GM18498 (cell line): Measurements from ENCODE around the gene ZFAND5.

ENCODE experiments used
- ATAC-seq: cut with Tn5 transposase; IDR thresholded peaks from one replicate; pipeline ENCODE4 v1.9.1; 2021; ENCODE audit warnings: mild to moderate bottlenecking, moderate library complexity; ENCODE audit not compliant: unreplicated experiment

Gene ZFAND5

DNA sequence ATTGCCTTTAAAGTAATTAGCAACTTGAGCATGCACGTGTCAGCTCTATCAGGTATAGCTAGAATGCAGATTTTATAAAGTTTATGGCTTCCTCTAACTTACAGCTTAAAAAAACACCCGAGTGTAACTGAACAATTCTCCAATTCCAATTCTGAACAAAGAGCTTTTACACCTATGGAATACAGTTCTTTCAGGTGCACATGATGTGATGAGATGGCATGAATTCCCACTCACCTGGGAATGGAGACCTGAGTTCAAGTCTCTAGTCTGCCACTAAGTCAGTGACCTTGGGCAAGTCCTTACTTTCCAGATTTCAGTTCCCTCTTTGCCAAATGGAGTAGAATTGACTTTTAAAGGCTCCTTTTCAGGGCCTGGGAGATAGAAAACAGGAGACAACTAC is 1.8 kb downstream of the ZFAND5 start:
- no peak for ATAC-seq

DNA sequence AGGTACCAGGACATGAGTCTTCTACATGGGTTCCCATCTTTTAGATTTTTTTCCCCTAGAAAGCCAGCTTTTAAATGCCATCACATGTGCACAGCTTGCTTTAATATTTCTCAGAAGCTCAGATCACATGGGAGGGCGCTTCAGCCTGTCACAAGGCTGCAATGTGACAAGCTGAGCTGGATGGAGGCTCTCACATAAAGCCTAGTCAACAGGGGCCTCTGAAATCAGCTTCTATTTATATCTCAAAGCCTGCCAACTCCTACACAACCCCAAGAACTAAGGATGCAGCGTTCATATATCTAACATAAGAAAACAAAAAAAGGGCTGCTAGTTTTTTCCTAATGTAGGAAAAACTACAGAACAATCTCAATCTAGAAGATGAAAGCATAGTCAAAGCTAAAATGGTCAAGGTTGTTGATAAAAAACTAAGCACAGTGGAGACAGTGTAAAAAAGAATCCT is 2.3 kb downstream of the ZFAND5 start:
- peak; percentile 32 for ATAC-seq

DNA sequence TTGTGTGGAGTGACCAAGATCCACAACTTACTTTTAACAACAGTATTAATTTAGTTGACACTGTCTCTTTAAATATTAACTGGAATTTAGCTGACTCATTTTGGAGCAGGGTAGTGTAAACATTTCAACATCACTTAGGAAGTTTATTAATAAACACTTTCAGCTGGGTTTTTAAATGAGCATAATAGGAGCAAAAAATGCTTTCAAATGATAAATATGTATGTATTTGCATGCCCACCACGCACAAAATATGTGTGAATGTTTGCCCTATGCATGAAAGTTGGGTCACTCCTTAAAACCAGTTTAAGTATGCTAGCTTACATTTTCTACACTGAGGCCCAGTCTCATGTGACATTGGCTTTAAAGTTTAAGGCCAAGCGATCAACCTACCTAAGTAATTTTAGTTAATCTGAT is 2.9 kb downstream of the ZFAND5 start:
- ATAC-seq: no peak

DNA sequence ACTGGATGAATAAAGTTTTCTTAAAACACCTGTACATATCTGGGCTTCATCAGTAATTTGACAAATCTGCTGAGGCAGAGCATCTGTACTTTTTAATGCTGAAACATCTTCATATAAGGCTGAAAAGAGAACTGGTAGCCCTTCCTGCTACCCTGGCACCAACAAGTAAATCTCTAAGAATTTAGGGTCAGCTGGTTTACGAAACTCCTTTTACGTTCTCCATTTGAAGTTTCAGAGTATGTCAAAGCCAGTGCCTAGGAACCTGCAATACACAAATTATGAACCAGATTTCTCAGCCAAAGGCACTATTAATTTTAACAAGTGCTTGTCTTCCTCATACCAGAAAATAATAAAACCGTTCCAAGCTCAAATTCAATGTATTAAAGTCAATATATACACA is 3.8 kb downstream of the ZFAND5 start:
- ATAC-seq: no peak

DNA sequence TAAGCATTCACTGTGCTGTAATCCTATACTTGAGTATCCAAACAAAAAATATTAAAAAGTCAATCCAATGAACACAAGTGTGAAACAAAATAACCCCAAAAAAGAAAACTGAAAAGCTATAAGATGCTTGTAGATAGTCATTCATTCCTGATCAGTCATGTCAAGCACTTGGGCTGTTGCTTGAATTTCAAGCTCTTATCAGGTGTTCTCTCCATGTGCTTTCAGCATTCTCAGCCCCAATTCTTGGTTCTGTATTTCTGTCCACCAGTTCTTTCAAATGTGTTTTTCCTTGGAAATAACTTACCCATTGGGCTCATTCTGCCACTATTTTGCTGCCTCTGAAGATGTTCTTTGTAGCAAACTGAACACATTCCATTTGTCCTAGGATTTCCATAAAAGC is 4.7 kb downstream of the ZFAND5 start:
- ATAC-seq: no peak

DNA sequence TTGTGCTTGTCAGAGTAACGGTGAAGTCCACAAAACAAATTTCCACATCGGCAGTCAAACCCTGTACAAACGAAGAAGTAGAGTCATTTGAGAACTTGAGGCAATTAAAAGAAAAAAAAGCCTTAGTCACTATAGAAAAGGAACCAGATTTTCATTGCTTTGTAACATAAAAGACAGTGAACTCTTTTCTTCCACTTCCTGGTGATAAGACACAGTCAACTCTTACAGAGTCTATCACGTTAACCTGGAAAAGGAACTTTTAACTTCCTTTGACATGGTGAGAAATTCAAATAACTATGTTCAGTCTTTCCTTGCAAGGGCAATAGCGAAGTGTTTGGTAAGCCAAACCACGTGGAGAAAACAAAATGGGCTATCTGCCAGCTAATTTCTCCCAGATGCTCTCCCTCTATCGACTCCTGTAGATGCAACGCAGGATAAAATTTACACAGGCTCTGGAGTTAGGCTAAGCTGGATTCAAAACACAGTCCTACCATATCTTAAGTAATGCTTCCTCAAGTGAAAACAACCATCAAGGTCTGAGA is 8.9 kb downstream of the ZFAND5 start:
- ATAC-seq: no peak

DNA sequence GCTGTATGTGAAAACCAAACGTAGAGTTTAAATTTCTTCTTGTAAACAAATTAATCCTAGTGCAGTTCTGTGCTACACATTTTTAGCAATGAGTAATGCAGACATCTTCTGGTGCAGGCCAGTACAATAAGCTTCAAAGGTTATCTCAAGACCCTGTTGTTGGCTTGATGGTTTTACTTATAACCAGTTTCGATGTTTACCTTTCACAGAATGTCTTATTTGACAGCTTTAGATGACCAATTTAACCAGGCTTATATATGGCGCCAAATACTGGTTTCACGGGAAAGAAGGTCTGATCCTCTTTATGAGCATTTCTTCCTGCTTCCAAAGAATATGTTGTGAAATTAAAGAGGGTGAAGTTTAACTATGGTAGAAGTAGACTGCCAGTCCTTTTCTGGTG is 9.9 kb downstream of the ZFAND5 start:
- ATAC-seq: no peak

DNA sequence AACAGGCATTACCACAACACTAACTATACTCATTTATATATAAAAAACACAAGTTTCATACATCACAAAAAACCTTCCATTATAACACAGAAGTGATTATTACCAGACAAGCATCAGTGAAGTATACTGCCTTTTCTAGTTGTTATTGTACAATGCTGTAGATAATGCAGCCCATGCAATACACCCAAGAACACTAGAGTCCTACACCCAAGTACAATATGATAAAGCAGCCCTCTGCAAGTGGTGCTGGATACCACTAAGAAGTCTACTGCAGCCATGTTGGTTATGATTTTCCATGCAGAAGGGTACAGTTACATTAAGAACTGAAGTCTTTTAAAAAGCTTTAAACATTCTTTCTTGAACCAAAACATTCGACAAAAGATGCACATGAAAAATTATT is 10.3 kb downstream of the ZFAND5 start:
- ATAC-seq: no peak

DNA sequence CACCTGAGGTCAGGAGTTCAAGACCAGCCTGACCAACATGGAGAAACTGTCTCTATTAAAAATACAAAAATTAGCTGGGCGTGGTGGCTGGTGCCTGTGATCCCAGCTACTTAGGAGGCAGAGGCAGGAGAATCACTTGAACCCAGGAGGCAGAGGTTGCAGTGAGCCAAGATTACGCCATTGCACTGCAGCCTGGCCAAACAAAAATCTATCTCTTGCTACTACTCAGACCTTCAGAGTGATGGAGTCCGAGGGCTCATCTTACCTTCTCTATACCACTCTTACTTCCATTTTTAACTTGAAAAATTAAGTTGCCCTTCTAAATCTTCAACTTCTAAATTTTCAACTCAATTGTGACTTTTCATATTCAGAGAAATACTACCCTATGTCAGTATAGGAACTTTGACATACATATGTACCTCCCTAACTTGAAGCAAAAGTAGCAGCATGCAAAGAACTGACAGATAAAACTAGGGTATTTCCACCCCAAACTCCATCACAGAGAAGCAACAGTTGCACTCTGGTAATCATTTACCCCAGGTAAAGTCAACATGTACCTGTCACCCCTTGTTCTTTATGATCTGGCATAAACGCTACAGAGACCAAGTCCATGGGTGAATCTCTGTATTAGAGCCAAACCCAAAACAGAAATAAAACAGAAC is 11.4 kb downstream of the ZFAND5 start:
- no peak for ATAC-seq

DNA sequence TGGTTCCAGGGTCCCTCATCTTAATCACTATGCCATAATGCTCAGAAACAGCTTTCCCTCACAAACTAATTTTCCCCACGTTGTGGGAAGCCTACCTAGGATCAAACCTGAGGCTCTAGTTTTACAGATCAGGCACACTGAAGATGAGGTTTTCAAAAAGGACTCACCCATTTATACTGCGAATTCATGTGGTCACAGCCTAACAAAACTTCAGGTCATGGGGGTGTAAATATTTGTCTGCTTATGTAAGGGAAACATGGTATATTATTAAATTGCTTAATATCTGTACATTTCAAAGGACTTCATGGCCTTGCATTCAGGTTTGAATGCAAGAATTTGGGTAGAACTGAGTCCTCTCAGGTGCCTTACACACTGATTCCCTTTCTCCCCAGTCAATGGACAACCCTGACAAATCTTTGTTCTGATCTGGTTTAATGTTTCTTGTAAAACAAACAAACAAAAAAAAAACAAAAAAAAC is 12.1 kb downstream of the ZFAND5 start:
- no peak for ATAC-seq

DNA sequence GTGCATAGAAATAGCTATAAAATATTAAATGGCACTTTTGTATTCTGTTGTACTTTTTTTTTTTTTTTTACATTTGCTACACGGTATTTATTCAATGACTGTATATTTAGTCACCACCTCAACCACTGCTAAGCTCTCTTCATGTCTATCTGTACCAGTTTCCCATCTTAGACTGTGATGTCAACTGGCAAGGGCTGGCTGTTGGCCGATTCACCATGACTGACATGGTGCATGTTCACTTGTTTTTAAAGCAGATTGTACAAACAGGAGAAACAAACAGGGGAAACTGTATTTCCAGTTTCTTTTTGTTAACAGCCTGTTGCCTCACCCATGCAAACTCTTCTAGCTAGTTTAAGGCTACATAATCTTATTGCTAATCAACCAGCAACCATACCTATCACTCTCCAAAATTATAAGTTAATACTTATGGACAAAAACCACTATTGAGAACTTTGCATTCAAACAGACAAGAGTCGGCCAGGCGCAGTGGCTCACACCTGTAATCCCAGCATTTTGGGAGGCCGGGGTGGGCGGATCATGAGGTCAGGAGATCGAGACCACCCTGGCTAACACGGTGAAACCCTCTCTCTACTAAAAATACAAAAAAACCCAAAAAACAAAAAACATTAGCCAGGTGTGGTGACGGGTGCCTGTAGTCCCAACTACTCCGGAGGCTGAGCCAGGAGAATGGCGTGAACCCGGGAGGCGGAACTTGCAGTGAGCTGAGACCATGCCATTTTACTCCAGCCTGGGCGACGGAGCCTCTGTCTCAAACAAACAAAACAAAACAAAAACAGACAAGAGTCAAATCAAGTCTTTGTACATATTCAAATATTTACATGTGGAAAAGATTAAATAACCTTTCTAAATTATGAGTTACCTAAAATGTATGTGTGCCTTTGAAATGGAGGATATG is 13.2 kb downstream of the ZFAND5 start:
- no peak for ATAC-seq

DNA sequence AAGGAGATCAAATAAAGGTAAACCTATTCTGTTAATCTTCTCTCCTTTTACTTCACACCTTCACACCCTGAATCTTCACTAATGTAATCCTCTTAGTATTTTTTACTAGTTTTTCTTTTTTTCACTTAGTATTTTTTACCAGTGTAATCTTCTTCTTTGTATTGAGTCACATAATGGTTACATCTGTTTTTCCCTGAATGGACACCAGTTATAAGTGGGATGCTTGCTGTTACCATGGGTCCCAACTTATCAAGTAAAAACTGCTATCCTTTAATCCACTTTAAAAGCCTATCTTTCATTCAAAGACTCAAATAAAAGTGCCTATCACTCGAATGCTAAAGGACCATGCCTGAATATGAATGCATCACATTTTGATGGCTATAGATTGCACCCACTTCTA is 15.1 kb downstream of the ZFAND5 start:
- no peak for ATAC-seq

DNA sequence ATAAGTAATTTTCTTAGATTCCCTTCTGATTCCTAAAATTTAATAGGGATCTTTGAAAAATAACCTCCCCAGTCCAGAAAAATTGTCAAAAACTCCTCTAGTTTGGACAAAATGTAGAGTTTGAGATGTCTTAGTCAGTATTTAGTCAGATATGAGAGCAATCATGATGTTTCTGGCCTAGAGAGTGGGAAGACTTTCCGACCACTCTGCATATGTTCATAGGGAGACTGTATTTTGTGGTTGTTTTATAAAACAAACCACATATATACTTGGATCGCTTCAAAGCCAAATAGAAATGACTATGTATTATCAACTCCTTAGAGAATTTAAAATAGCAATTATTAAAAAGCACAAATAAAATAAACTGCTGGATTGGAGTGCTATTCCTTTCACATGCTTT is 15.8 kb downstream of the ZFAND5 start:
- ATAC-seq: no peak

DNA sequence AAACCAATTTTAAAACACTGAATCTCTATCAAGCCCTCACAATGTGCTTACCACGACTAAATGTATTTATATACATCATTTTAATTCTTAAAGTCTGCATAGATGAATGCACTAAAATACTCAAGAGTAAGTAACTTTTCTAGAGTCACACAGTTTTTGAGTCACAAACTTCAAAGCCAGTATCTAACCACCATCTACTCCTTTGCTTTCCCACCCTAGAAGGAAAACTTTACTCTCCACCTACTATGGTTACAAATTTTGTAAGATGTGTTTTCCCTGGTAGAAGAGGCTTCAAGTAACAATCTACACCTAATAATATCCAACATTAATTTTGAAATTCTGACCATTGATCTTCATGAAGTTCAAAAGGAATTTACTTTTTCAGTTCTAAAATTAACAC is 18.7 kb downstream of the ZFAND5 start:
- no peak for ATAC-seq

DNA sequence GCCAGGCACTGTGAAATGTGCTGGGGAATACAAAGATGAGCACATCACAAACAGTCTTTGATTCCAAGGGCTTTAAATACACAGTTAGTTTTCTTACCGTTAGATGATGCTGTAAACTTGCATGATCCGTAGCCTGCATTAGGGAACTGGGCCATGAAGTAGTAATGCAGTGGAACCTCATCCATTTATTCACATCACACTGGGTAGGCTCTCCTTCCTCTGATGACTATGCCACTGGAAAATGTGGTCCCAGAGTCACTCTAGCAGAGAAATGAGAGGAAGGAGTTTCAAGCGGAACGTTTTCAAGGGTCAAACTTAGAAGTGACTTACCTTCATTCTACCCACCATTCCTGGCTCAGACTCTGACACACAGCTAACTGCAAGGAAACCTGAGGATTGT is 26.4 kb downstream of the ZFAND5 start:
- no peak for ATAC-seq

DNA sequence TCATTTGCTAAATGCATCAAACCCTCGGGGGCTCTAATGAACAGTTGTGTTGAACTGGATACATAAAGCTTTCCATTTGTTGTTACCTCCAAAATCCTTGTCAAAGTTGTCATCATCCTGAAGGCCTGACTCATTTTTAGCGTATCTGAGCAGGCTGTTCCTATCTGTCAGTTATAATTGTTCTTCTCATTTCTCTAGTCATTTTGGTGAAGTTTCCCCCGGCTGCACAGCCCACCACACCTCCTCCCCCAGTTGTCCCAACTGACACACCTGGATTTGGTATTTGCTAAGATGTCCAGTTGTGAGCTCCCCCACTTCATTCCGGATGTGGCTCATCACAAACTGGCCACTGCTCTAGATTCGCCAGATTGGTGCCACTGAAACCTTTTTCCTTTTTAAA is 27.7 kb downstream of the ZFAND5 start:
- ATAC-seq: no peak

DNA sequence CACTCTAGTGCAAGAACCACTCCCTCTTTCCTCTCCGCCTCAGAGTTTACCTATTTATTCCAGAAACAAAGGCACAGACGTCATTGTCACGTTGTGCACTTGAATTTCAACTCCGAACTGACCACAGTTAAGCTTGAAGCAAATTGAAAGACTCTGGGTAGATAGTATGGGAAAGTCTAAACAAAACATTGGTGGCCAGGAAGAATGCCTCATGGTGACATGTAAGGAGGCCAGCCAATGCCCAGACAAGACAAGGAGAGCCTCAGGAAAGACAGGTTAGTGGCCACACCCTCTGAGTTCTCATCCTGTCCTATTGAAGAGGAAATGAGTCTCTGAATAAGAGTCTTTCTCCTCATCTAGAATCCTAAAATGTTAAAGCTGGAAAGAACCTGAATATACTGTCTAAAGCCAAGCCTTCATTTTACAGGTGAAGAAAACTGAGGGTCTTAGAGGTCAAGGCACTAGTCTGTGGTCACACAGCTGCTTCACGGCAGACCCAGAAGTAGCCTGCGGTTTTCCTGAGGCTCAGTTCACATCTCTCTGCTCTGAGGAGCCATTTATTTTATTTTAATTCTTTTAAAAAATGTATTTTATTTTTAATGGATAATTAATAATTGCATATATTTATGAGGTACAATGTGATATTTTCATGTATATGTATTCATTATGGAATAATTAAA is 30.2 kb downstream of the ZFAND5 start:
- ATAC-seq: no peak

DNA sequence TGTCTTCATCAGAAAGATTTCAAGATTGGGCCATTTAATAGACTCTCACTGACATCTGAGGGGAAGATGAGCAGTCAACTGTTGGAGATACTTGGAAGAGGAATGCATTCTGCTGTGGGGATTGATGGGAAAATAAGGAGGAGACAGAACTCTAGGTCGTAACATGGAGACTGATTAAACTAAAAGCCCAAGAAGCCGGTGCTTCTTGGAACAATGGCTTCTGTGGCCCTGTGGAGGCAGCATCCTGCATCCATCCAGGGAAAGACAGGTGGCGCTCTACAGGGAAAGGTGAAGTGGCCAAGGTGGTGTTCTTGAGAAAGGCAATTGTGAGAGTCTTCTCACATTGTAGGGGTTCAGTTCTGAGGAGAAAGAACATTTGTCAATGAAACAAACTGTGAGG is 31.3 kb downstream of the ZFAND5 start:
- ATAC-seq: no peak

DNA sequence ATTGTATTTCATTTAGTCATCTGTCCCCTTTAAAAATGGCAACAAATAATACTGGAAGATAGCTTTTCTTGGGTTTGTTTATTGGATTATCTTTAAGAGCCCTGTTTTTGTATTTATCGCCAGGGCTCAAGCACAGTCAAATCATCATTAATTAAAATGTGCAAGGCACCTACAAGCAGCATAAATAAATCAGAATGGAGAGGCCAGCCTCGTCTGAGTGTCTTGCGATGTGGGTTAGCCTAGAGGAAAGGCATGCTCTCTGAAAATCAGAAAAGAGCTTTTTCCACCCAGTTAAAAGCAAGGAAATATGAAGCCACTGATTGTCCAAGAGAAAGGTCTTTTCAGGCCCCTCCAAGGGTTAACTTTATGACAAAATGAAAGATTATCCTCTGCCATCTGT is 31.8 kb downstream of the ZFAND5 start:
- ATAC-seq: no peak

DNA sequence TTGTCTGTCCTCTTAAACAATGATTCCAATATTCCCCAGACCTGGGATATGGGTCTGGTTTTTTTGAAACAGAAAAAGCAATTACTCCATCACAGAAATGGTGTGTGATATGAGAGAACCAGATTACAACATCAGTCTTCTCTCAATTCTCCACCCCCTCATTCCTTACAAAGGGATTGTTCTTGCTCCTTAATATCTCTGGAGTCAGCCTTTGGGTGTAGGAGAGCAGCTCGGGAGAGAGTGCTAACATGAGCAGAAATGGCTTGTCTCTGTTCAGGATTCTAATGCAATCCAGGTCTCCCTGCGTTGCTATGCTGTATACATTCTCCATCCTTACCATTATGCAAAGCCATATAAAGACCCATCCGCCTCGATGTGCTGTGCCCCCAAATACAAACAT is 32.7 kb downstream of the ZFAND5 start:
- ATAC-seq: no peak

DNA sequence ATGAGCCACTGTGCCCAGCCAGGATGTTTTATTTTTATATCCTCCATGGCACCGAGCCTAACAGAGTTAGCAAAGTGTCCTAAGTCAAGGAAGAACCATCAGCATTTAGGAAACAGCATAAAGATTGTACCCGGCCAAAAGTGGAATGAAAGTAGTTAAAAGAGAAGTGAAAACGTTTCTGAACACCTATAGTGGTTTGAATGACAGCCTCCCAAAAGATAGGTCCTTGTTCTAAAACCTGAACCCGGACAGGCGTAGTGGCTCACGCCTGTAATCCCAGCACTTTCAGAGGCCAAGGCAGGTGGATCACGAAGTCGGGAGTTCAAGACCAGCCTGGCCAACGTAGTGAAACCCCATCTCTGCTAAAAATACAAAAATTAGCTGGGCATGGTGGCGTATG is 37.4 kb downstream of the ZFAND5 start:
- peak; percentile 64 for ATAC-seq
